ENCODE measurements around the gene PDZK1.

DNA sequence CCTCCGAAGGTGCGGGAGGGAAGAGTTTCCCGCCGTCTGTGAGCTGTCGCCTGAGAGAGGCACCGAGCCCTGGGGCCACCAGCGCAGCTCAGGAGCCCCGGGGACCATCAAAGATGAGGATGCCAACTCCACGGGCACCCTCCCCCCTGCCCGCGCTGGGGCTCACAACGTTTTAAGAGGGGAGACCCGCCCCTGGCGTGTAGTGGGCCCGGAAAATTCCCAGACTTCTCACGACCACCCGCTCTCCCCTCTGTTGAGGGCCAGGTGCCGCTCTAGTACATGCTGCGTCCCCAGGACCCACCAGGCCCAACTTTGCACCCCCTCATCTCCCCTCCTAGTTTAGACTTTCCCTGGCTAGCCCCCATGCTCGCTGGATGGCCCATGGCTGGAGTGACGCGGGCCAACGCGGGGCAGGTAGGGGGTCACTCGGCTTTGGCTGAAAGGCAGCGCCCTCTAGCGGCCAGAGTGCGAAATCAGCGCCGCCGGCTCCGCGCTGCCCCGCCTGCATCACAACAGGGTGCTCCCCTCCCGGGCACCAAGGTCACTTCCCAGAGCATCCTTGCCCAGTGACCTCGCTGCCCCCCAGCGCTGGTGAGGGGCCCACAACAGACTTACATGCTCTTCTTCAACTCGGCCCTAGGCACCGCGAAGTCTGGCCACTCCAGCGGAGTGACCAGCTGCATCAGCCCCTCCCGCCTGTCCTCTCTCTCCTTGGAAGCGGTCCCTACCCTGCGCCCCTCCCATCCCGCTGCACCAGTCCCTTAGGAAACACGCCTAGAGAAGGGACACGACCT lies 13.9 kb upstream of the PDZK1 start:
- TF ChIP-seq, protein P1, sequence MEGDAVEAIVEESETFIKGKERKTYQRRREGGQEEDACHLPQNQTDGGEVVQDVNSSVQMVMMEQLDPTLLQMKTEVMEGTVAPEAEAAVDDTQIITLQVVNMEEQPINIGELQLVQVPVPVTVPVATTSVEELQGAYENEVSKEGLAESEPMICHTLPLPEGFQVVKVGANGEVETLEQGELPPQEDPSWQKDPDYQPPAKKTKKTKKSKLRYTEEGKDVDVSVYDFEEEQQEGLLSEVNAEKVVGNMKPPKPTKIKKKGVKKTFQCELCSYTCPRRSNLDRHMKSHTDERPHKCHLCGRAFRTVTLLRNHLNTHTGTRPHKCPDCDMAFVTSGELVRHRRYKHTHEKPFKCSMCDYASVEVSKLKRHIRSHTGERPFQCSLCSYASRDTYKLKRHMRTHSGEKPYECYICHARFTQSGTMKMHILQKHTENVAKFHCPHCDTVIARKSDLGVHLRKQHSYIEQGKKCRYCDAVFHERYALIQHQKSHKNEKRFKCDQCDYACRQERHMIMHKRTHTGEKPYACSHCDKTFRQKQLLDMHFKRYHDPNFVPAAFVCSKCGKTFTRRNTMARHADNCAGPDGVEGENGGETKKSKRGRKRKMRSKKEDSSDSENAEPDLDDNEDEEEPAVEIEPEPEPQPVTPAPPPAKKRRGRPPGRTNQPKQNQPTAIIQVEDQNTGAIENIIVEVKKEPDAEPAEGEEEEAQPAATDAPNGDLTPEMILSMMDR (IDR thresholded peaks at IDR 0.05) = peak; percentile 84 to 98 (median 88)
- no peak for TF ChIP-seq POLR2A (IDR thresholded peaks at IDR 0.05)
